GM12872 (cell line): ENCODE measurements around the gene FGD3.

ENCODE experiments used
- CTCF ChIP-seq: IDR thresholded peaks from 3 replicates; pipeline ENCODE4 v1.5.1; 2011; ENCODE audit warnings: low read depth, mild to moderate bottlenecking, low read length, moderate library complexity; ENCODE audit not compliant: insufficient read depth

FGD3 gene

GRCh38 chr9:93031629-93032430, 84.5 kb downstream of the FGD3 start:
- TF ChIP-seq CTCF = no peak

- TF ChIP-seq CTCF = no peak
Measured at GRCh38 chr9:93032545-93032944, 85.2 kb downstream of the FGD3 start.

GRCh38 chr9:93033531-93033930, 86.2 kb downstream of the FGD3 start:
- no peak for TF ChIP-seq CTCF

- no peak for TF ChIP-seq CTCF
Measured at GRCh38 chr9:93035106-93035660, 87.9 kb downstream of the FGD3 start.

GRCh38 chr9:93035821-93036351, 88.6 kb downstream of the FGD3 start:
- 0 out of 3 replicates have a peak, but pooled peaks have one; percentile 3 for TF ChIP-seq CTCF

GRCh38 chr9:93036887-93037475, 89.7 kb downstream of the FGD3 start:
- peak; percentile 22; the same call in 1 of the 3 replicates for TF ChIP-seq CTCF

GRCh38 chr9:93037476-93037971, 90.2 kb downstream of the FGD3 start:
- no peak for TF ChIP-seq CTCF
